ENCODE data around the gene XKR3.
"Not testable (repeated sequence)": the region's sequence is repeated elsewhere in the genome, so short reads cannot be mapped to it uniquely, and the experiment has no call there.

The XKR3 gene

DNA sequence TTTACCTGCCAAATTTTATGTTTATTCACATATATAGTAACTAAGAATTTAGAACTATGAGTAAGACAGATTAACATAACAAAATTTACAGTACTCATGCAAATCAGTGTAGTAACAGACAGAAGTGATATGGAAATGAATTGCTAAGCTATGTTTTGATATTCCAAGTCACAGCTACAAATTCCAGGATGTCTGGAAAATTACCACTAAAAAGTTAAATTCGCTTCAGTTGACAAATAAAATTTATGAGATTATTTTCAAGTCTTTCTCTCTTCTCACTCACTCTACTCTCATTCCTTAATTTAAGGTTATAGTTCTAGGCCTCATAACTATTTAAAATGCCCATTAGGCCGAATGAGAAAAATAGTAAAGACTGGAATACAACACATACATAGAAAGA, 18.1 kb downstream of the XKR3 start:
- in situ Hi-C loops (cut with MboI; ENCODE audit: low sequenced_read_pairs) = no loop called here

DNA sequence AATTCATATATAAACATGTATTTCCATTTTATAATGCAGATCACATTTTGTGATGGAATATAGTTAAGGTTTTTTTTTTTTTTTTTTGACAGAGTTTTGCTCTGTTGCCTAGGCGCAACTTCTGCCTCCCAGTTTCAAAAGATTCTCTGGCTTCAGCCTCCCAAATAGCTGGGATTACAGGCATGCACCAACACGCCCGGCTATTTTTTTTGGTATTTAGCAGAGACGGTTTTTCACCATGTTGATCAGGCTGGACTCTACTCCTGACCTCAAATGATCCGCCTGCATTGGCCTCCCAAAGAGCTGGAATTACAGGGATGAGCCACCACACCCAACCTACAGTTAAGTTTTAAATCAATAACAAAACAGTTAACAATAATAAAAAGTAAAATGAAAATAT, 18.8 kb downstream of the XKR3 start:
- in situ Hi-C loops (cut with MboI; ENCODE audit: low sequenced_read_pairs) = no loop called here

GRCh38 chr22:16804882-16805281, 20.3 kb downstream of the XKR3 start:
- in situ Hi-C loops (cut with MboI; ENCODE audit: low sequenced_read_pairs) = no loop called here

DNA sequence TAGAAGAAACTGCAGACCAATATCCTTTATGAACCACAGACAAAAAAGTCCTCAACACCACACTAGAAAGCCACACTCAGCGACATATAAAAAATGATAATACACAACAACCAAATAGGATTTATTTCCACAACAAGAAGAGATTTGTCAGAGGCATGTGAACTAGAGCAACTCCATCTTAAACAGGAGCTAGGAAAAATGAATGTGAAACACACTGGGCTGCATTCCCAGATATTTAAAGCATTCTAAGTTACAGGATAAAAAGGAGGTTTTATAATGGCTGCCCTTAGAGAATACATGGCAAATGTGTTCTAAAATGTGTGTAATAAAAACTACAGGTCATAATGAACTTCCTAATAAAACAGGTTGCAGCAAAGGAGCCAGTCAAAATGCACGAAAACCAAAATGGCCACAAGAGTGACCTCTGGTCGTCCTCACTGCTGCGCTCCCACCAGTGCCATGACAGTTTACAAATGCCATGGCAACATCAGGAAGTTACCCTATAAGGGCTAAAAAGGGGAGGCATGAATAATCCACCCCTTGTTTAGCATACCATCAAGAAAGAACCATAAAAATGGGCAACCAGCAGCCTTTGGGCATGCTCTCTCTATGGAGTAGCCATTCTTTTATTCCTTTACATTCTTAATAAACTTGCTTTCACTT, 21.8 kb downstream of the XKR3 start:
- in situ Hi-C loops (cut with MboI; ENCODE audit: low sequenced_read_pairs) = no loop called here

DNA sequence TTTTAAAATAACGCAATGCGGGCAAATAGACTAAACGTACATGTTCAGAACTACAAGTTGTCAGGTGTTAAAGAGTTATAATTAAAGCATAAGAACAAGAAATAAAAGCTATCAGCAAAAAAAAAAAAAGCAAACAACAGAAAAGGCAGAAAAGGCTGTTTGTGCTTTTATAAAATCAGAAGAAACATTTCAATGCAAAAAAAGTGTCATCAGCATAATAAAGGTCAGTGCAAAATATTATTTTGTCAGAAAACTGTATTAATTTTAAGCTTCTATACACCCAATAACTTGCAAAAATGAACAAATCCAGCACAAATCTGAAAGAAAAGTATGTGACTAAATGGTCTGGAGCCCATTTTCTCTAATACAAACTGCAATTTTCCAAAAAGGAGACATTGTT, 23.6 kb downstream of the XKR3 start:
- in situ Hi-C loops (cut with MboI; ENCODE audit: low sequenced_read_pairs) = no loop called here

GRCh38 chr22:16801088-16801487, 24.1 kb downstream of the XKR3 start:
- in situ Hi-C loops (cut with MboI; ENCODE audit: low sequenced_read_pairs) = no loop called here

DNA sequence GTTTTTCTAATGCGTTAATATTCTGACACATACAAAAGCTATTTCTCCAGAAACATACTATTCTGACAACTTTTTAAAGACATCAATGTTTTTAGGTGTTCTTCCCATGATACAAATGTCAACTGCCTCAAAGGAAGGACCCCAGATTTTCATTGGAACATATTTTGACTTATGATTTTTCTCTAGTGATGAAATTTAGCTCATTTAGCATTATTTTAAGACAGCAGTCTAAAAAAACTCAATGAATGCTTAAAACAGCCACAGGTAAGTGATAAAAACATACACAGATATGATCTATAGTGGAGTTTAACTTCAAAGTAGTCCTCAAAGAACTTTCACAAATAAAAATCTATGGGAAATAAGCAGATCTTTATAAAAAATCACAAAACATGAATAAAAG, 24.9 kb downstream of the XKR3 start:
- in situ Hi-C loops (cut with MboI; ENCODE audit: low sequenced_read_pairs) = no loop called here

GRCh38 chr22:16795504-16795903, 29.7 kb downstream of the XKR3 start:
- in situ Hi-C loops (cut with MboI; ENCODE audit: low sequenced_read_pairs) = loop anchor here (25.0 kb wide), 2 partner anchors 92 to 267 kb away; no protein-coding TSS in a partner anchor

GRCh38 chr22:16793831-16794230, 31.4 kb downstream of the XKR3 start:
- in situ Hi-C loops (cut with MboI; ENCODE audit: low sequenced_read_pairs) = loop anchor here (25.0 kb wide), 2 partner anchors 93 to 268 kb away; no protein-coding TSS in a partner anchor

DNA sequence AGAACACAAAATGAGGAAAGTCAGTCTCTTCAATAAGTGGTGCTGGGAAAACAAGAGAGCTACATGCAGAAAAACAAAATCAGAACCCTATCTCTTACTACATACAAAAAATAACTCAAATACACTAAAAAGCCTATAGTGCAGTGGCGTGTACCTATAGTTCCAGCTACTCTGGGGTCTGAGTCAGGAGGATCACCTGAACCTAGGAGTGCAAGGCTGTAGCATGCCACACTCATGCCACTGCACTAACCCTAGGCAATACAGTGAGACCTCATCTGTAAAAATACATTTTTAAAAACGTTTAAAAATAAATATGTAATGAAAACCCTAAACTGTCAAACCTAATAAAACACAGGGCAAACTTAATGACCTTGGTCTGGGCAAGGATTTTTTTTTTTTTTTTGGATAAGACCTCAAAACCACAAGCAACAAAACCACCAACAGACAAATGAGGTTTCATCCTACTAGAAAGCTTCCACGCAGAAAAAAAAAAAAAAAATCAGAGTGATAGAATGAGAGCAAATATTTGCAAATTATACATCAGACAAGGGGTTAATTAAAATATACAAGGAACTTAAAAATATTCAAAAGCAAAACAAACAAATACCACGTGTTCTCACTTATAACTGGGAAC, 35.2 kb downstream of the XKR3 start:
- in situ Hi-C loops (cut with MboI; ENCODE audit: low sequenced_read_pairs) = loop anchor here (25.0 kb wide), 2 partner anchors 97 to 272 kb away; no protein-coding TSS in a partner anchor

GRCh38 chr22:16783930-16784354, 41.3 kb downstream of the XKR3 start:
- in situ Hi-C loops (cut with MboI; ENCODE audit: low sequenced_read_pairs) = loop anchor here (25.0 kb wide), 2 partner anchors 103 to 278 kb away; no protein-coding TSS in a partner anchor

DNA sequence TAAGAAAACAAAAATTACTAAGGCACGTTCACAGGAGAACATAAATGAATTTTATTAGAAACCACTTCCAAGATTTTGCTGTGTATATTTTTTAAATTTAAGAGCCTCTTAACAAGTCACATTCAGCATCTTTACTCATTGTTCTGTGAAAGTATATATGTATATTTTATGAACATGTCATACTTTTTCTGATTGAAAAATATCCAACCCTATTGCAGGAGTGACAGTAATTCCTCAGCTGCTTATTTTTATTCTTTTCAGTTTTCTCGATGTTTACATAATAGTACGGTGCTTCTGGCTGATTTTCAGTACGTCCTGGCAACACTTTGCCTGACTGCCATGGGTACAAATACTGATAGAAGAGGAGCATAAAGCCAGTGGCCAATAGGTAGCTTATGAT, 41.8 kb downstream of the XKR3 start:
- in situ Hi-C loops (cut with MboI; ENCODE audit: low sequenced_read_pairs) = loop anchor here (25.0 kb wide), 2 partner anchors 104 to 279 kb away; no protein-coding TSS in a partner anchor

- in situ Hi-C loops (cut with MboI; ENCODE audit: low sequenced_read_pairs) = loop anchor here (25.0 kb wide), 2 partner anchors 105 to 280 kb away; no protein-coding TSS in a partner anchor
These were observed 43.4 kb downstream of the XKR3 start for GRCh38 chr22:16781764-16782329.

- in situ Hi-C loops (cut with MboI; ENCODE audit: low sequenced_read_pairs) = loop anchor here (25.0 kb wide), 2 partner anchors 106 to 281 kb away; no protein-coding TSS in a partner anchor
These were observed 44.0 kb downstream of the XKR3 start for GRCh38 chr22:16781074-16781763.

- in situ Hi-C loops (cut with MboI; ENCODE audit: low sequenced_read_pairs) = loop anchor here (25.0 kb wide), 2 partner anchors 110 to 285 kb away; no protein-coding TSS in a partner anchor
These were observed 47.8 kb downstream of the XKR3 start for GRCh38 chr22:16777284-16777924.

DNA sequence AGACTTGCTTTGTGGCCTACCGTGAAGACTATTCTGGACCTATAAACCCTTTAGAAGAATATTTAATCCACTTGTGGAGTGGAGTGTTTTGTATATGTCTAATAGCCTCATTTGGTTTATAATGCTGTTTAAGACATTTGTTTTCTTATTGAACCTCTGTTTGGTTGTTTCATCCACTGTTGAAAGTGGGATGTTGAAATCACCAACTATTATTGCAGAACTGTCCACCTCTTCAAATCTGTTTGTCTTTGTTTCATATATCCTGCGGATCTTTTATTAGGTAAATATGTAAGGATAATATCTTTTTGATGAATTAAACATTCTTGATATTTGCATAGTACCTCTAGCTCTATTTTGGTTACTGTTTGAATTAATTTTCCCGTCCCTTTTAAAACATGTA, 49.1 kb downstream of the XKR3 start:
- in situ Hi-C loops (cut with MboI; ENCODE audit: low sequenced_read_pairs) = loop anchor here (25.0 kb wide), 2 partner anchors 111 to 286 kb away; no protein-coding TSS in a partner anchor

DNA sequence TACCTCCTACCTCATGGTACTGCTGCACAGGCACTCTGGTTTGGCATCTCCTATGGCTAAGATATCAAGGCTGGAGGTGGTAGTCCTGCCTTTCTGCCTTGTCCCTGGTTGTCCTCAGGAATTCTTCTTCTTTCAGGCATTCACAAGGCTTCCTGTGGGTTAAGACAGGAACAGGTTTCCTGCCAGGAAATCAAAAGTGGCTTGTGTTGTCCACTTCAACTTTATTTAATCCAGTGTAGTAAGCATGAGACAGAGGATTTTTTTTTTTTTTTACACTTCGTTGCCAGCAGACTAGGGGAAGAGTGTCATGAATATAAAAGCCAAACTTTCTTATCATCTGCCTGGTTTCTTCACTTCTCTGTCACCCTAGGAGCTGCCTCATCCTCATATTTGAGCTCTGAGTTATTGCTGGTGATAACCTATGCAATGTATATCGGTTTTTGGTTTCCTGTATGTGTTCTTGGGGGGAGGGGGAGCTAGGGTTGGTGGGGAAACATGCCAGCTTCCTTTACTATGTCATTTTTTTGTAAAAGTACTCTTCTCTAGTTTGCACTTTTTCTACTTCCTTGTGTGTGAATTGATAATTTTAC, 50.2 kb downstream of the XKR3 start:
- in situ Hi-C loops (cut with MboI; ENCODE audit: low sequenced_read_pairs) = loop anchor here (25.0 kb wide), 2 partner anchors 112 to 287 kb away; no protein-coding TSS in a partner anchor

DNA sequence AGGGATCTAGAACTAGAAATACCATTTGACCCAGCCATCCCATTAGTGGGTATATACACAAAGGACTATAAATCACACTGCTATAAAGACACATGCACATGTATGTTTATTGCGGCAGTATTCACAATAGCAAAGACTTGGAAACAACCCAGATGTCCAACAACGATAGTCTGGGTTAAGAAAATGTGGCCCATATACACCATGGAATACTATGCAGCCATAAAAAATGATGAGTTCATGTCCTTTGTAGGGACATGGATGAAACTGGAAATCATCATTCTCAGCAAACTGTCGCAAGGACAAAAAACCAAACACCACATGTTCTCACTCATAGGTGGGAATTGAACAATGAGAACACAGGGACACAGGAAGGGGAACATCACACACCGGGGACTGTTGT, 53.6 kb downstream of the XKR3 start:
- in situ Hi-C loops (cut with MboI; ENCODE audit: low sequenced_read_pairs) = not testable (repeated sequence)

DNA sequence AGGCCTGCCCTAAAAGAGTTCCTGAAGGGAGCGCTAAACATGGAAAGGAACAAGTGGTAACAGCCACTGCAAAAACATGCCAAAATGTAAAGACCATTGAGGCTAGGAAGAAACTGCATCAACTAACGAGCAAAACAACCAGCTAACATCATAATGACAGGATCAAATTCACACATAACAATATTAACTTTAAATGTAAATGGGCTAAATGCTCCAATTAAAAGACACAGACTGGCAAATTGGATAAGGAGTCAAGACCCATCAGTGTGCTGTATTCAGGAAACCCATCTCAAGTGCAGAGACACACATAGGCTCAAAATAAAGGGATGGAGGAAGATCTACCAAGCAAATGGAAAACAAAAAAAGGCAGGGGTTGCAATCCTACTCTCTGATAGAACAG, 57.3 kb downstream of the XKR3 start:
- in situ Hi-C loops (cut with MboI; ENCODE audit: low sequenced_read_pairs) = not testable (repeated sequence)

- in situ Hi-C loops (cut with MboI; ENCODE audit: low sequenced_read_pairs) = not testable (repeated sequence)
These were observed 63.0 kb downstream of the XKR3 start for GRCh38 chr22:16762224-16762623.
